HepG2 (cell line): ENCODE measurements around the gene THAP3. TPM values are rescaled to one million over a fixed set of nuclear protein-coding genes. Genes with fewer than 3 reads are reported as not detected.

Experiments used
- AKNA ChIP-seq: sonication (generic); formaldehyde crosslinking; IDR thresholded peaks from 2 replicates; pipeline ENCODE4 v1.4.0; 2020; ENCODE audit warnings: missing genetic modification reagents, borderline replicate concordance
- CERS6 ChIP-seq: sonication (generic); formaldehyde crosslinking; IDR thresholded peaks from 2 replicates; pipeline ENCODE4 v1.5.0; 2020; ENCODE audit warnings: missing genetic modification reagents
- CREB3 ChIP-seq: sonication (generic); formaldehyde crosslinking; IDR thresholded peaks from 2 replicates; pipeline ENCODE4 v1.5.0; 2020; ENCODE audit warnings: missing genetic modification reagents
- DDIT3 ChIP-seq: sonication (generic); formaldehyde crosslinking; IDR thresholded peaks from 2 replicates; pipeline ENCODE4 v1.4.0; 2020; ENCODE audit warnings: mild to moderate bottlenecking, missing genetic modification reagents
- GMEB2 ChIP-seq: IDR thresholded peaks from 2 replicates; pipeline ENCODE4 v1.6.1; 2016; ENCODE audit warnings: missing biosample characterization, missing genetic modification reagents, low read depth
- HNRNPL ChIP-seq: fragments of 200-400 bp; formaldehyde crosslinking; IDR thresholded peaks from 2 replicates; pipeline ENCODE4 v1.6.1; 2017; ENCODE audit warnings: mild to moderate bottlenecking, low read depth, low read length
- NR1H2 ChIP-seq: sonication (generic); formaldehyde crosslinking; IDR thresholded peaks from 2 replicates; pipeline ENCODE4 v1.8.1; 2022; ENCODE audit warnings: low read depth, missing genetic modification reagents, borderline replicate concordance
- ONECUT2 ChIP-seq: sonication (generic); formaldehyde crosslinking; IDR thresholded peaks from 2 replicates; pipeline ENCODE4 v1.4.0; 2020; ENCODE audit warnings: missing genetic modification reagents
- PHF20 ChIP-seq: sonication (generic); formaldehyde crosslinking; IDR thresholded peaks from 2 replicates; pipeline ENCODE4 v1.5.0; 2020; ENCODE audit warnings: mild to moderate bottlenecking, missing genetic modification reagents
- RELA ChIP-seq: sonication (generic); formaldehyde crosslinking; IDR thresholded peaks from 2 replicates; pipeline ENCODE4 v1.4.0; 2020; ENCODE audit warnings: missing genetic modification reagents
- SALL1 ChIP-seq: sonication (generic); formaldehyde crosslinking; IDR thresholded peaks from 2 replicates; pipeline ENCODE4 v1.8.0; 2022; ENCODE audit warnings: mild to moderate bottlenecking, missing genetic modification reagents
- SMYD3 ChIP-seq: sonication (generic); formaldehyde crosslinking; IDR thresholded peaks from 2 replicates; pipeline ENCODE4 v1.8.1; 2023; ENCODE audit warnings: mild to moderate bottlenecking, missing genetic modification reagents
- SPEN ChIP-seq: sonication (generic); formaldehyde crosslinking; IDR thresholded peaks from 2 replicates; pipeline ENCODE4 v1.5.1; 2020; ENCODE audit warnings: low read depth, mild to moderate bottlenecking, missing genetic modification reagents
- SSRP1 ChIP-seq: IDR thresholded peaks from 2 replicates; pipeline ENCODE4 v1.6.1; 2016; ENCODE audit warnings: control low read depth
- ZFP36L1 ChIP-seq: sonication (generic); formaldehyde crosslinking; IDR thresholded peaks from 2 replicates; pipeline ENCODE4 v1.8.0; 2022; ENCODE audit warnings: mild to moderate bottlenecking, missing genetic modification reagents, moderate library complexity
- ZNF121 ChIP-seq: sonication (generic); formaldehyde crosslinking; IDR thresholded peaks from 2 replicates; pipeline ENCODE4 v1.5.0; 2020; ENCODE audit warnings: mild to moderate bottlenecking, missing genetic modification reagents
- ZNF362 ChIP-seq: sonication (generic); formaldehyde crosslinking; IDR thresholded peaks from 2 replicates; pipeline ENCODE4 v1.4.0; 2020; ENCODE audit warnings: missing genetic modification reagents, mild to moderate bottlenecking, borderline replicate concordance
- ZNF556 ChIP-seq: sonication (generic); formaldehyde crosslinking; IDR thresholded peaks from 2 replicates; pipeline ENCODE4 v1.4.0; 2020; ENCODE audit warnings: mild to moderate bottlenecking, missing genetic modification reagents, borderline replicate concordance
- ZNF75D ChIP-seq: sonication (generic); formaldehyde crosslinking; IDR thresholded peaks from 2 replicates; pipeline ENCODE4 v1.8.1; 2023; ENCODE audit warnings: missing genetic modification reagents, mild to moderate bottlenecking, borderline replicate concordance
- ZNF768 ChIP-seq: sonication (generic); formaldehyde crosslinking; IDR thresholded peaks from 2 replicates; pipeline ENCODE4 v1.4.0; 2020; ENCODE audit warnings: missing genetic modification reagents
- polyA plus RNA-seq, 8 experiments: library from polyadenylated mRNA; depleted of rRNA in 3 of 8; stranded (reverse) in 7 of 8; unstranded in 1 of 8; fragments of >200 nt; fragmentation: Illumina TruSeq in 4 of 8; extraction: Trizol in 4 of 8; gene quantifications; 2 replicates each; pipeline versions ENCODE4 v1.2.1 to v1.2.3, GENCODE V29; 2011 to 2016; ENCODE audit warnings: low read depth in 4 of 8, missing spikeins in 1 of 8, mixed read lengths in 1 of 8; ENCODE audit not compliant: insufficient read depth in 1 of 8
- total RNA-seq, 5 experiments: library from RNA; depleted of rRNA; stranded (reverse); fragments of >200 nt; fragmentation: Illumina TruSeq; extraction: Trizol; gene quantifications; 2 replicates each; pipeline ENCODE4 v1.2.3, GENCODE V29; 2016; ENCODE audit warnings: low read depth in 1 of 5

Gene THAP3
- total and polyA plus RNA-seq, 2 of the 13 experiments (the other 11 are each of a cell fraction or from before 2014, with no cell fraction given), result 10.3 to 14.9 TPM

GRCh38 chr1:6603915-6604558 lies 20.6 kb upstream of the THAP3 start (continued):
- TF ChIP-seq GMEB2 (CRISPR knock-in tag) (no peak), ZNF556 (CRISPR knock-in tag) (no peak), CREB3 (CRISPR knock-in tag) (no peak), NR1H2 (CRISPR knock-in tag) (no peak), SPEN (CRISPR knock-in tag) (no peak; the same call in 1 of the 2 replicates), ONECUT2 (peak; percentile 98), ZNF768 (no peak), CERS6 (no peak), ZNF121 (CRISPR knock-in tag) (0 out of 2 replicates have a peak, but pooled peaks have one; percentile 5), SMYD3 (CRISPR knock-in tag) (peak; percentile 84; the same call in 1 of the 2 replicates), ZFP36L1 (CRISPR knock-in tag) (peak; percentile 67; the same call in 1 of the 2 replicates), SSRP1 (0 out of 2 replicates have a peak, but pooled peaks have one; percentile 67), HNRNPL (no peak), RELA (CRISPR knock-in tag) (peak; percentile 52; the same call in 1 of the 2 replicates), ZNF75D (CRISPR knock-in tag) (no peak), PHF20 (CRISPR knock-in tag) (no peak), ZNF362 (no peak), DDIT3 (no peak), SALL1 (peak; percentile 83), AKNA (CRISPR knock-in tag) (no peak)
